ENCODE results near the gene DAND5. TPM values are rescaled to one million over a fixed set of nuclear protein-coding genes. Genes with fewer than 3 reads are reported as not detected.
A peak's percentile ranks its signal among the peaks of the same experiment; 100 is the strongest.

The DAND5 gene
- total and polyA plus RNA-seq, 9 of the 15 experiments (the other 6 are each of a cell fraction or from before 2014, with no cell fraction given): 0.22 to 0.83 (median 0.60) TPM

DNA sequence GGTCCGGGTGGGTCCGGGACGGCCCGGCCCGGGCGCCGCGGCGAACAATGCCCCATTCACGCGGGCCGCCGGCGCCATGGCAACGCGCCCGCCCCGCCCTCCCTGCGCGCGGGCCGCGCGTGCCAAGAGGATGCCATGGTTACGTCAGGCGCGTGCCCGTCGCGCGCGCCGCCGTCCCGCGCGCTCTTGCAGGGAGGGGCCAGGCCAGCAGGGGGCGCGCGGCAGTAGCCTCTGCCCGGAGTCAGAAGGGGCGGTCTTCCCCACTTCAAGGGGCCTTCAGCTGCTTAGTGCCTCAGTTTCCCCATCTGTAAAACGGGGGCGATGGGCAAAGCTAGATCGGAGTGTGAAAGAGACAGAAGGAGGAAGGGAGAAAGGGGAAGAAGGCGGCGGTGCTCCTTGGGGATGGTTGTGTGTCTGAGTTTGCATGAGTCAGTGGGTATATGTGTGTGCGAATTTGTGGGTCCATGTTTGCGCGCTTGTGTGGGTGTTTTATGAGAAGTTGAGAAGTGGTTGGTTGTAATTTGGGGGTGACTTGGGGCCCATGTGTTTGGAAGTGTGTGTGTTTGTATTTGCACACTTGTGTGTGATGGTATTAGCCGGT, 14.3 kb downstream of the DAND5 start (continued):
- TF ChIP-seq, protein P1, sequence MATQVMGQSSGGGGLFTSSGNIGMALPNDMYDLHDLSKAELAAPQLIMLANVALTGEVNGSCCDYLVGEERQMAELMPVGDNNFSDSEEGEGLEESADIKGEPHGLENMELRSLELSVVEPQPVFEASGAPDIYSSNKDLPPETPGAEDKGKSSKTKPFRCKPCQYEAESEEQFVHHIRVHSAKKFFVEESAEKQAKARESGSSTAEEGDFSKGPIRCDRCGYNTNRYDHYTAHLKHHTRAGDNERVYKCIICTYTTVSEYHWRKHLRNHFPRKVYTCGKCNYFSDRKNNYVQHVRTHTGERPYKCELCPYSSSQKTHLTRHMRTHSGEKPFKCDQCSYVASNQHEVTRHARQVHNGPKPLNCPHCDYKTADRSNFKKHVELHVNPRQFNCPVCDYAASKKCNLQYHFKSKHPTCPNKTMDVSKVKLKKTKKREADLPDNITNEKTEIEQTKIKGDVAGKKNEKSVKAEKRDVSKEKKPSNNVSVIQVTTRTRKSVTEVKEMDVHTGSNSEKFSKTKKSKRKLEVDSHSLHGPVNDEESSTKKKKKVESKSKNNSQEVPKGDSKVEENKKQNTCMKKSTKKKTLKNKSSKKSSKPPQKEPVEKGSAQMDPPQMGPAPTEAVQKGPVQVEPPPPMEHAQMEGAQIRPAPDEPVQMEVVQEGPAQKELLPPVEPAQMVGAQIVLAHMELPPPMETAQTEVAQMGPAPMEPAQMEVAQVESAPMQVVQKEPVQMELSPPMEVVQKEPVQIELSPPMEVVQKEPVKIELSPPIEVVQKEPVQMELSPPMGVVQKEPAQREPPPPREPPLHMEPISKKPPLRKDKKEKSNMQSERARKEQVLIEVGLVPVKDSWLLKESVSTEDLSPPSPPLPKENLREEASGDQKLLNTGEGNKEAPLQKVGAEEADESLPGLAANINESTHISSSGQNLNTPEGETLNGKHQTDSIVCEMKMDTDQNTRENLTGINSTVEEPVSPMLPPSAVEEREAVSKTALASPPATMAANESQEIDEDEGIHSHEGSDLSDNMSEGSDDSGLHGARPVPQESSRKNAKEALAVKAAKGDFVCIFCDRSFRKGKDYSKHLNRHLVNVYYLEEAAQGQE (IDR thresholded peaks at IDR 0.05; ENCODE audit: borderline replicate concordance): peak; percentile 91
- TF ChIP-seq, protein P1 (CRISPR knock-in tag; IDR thresholded peaks at IDR 0.05; ENCODE audit: low read depth): no peak
- TF ChIP-seq ZNF174 (CRISPR knock-in tag; IDR thresholded peaks at IDR 0.05) (no peak), HSF4 (CRISPR knock-in tag; IDR thresholded peaks at IDR 0.05; ENCODE audit: borderline replicate concordance) (no peak), MYC (IDR thresholded peaks at IDR 0.05; ENCODE audit: low read depth, low read length) (peak; percentile 53), MYC (CRISPR knock-in tag; IDR thresholded peaks at IDR 0.05; ENCODE audit: borderline replicate concordance, low read depth) (no peak), DPF2 (IDR thresholded peaks at IDR 0.05) (peak; percentile 24; the same call in 1 of the 2 replicates), GTF2F1 (IDR thresholded peaks at IDR 0.05; ENCODE audit: low read depth, low read length) (no peak), RFX5 (IDR thresholded peaks at IDR 0.05; ENCODE audit: low read depth, low read length) (no peak), FOXK1 (CRISPR knock-in tag; IDR thresholded peaks at IDR 0.05; ENCODE audit: borderline replicate concordance) (no peak)
- TF ChIP-seq, protein P2, sequence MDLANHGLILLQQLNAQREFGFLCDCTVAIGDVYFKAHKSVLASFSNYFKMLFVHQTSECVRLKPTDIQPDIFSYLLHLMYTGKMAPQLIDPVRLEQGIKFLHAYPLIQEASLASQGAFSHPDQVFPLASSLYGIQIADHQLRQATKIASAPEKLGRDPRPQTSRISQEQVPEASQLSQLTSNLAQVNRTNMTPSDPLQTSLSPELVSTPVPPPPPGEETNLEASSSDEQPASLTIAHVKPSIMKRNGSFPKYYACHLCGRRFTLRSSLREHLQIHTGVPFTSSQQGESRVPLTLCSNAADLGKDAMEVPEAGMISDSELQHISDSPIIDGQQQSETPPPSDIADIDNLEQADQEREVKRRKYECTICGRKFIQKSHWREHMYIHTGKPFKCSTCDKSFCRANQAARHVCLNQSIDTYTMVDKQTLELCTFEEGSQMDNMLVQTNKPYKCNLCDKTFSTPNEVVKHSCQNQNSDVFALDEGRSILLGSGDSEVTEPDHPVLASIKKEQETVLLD (IDR thresholded peaks at IDR 0.05): 0 out of 2 replicates have a peak, but pooled peaks have one; percentile 60
- TF ChIP-seq, protein P3, sequence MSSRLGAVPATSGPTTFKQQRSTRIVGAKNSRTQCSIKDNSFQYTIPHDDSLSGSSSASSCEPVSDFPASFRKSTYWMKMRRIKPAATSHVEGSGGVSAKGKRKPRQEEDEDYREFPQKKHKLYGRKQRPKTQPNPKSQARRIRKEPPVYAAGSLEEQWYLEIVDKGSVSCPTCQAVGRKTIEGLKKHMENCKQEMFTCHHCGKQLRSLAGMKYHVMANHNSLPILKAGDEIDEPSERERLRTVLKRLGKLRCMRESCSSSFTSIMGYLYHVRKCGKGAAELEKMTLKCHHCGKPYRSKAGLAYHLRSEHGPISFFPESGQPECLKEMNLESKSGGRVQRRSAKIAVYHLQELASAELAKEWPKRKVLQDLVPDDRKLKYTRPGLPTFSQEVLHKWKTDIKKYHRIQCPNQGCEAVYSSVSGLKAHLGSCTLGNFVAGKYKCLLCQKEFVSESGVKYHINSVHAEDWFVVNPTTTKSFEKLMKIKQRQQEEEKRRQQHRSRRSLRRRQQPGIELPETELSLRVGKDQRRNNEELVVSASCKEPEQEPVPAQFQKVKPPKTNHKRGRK (tag; IDR thresholded peaks at IDR 0.05): no peak
- TF ChIP-seq, protein P4, sequence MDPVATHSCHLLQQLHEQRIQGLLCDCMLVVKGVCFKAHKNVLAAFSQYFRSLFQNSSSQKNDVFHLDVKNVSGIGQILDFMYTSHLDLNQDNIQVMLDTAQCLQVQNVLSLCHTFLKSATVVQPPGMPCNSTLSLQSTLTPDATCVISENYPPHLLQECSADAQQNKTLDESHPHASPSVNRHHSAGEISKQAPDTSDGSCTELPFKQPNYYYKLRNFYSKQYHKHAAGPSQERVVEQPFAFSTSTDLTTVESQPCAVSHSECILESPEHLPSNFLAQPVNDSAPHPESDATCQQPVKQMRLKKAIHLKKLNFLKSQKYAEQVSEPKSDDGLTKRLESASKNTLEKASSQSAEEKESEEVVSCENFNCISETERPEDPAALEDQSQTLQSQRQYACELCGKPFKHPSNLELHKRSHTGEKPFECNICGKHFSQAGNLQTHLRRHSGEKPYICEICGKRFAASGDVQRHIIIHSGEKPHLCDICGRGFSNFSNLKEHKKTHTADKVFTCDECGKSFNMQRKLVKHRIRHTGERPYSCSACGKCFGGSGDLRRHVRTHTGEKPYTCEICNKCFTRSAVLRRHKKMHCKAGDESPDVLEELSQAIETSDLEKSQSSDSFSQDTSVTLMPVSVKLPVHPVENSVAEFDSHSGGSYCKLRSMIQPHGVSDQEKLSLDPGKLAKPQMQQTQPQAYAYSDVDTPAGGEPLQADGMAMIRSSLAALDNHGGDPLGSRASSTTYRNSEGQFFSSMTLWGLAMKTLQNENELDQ (CRISPR knock-in tag; IDR thresholded peaks at IDR 0.05; ENCODE audit: borderline replicate concordance): no peak

All from K562 (cell line).